GM21576 (cell line): ENCODE data around the gene NCAPD3.
A peak's percentile ranks its signal among the peaks of the same experiment; 100 is the strongest.
"Not testable (repeated sequence)": the region's sequence is repeated elsewhere in the genome, so short reads cannot be mapped to it uniquely, and the experiment has no call there.

Experiments
- ATAC-seq: cut with Tn5 transposase; IDR thresholded peaks from one replicate; pipeline ENCODE4 v1.9.1; 2021; ENCODE audit warnings: mild to moderate bottlenecking, moderate library complexity; ENCODE audit not compliant: unreplicated experiment

NCAPD3 gene

GRCh38 chr11:134223836-134224709 lies at the start of gene NCAPD3, which contains the start of gene VPS26B:
Gene NCAPD3 (minus strand): TSS chr11:134223967. CDS start chr11:134223926, 41 bp downstream.
Gene VPS26B (plus strand): TSS chr11:134224671. CDS start chr11:134225123, 452 bp downstream.
- peak; percentile 75 for ATAC-seq

- ATAC-seq = no peak
Observed at GRCh38 chr11:134273317-134273712, 49.5 kb upstream of the NCAPD3 start.

DNA sequence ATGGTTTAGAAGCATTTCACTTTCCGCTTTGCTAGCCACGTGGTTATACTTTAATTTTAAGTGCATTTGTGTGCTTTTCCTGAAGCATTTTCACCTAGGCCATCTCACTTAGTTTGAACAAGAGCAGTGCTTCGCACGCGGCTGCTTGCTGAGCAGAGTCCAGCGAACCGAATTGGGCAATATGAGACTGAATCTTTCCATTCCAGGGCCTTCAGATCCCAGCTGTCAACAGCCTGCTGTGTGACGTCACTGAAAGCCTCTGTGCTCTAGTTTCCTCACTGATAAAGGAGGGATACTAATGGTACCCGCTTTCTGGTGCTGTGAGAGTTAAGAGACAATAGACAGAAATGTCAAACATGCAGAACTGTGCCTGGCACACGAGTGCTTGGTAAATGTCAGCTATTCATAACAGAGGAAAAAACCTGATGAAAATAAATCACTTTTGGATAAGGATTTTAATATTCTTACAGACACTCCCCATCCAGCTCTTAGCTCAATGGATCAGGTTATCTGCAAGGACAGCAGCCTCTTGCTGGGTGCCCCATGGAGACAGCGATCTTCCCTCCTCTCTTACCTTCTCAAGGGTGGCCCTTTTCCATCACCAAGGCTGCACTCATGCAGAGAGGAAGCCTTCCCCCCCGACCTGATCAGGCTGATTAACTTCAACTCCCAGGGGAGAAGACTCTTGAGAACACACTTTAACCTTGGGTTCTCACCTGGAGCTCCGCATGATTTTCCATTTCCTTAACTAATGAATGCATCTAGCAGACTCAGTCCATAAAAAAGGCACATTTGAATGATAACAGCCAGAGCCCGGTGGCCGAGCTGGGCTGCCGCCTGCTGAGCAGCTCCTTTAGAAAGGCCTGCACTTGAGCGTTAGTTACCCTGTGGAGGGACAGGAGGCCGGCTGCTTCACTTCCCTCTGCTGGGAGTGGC lies 48.9 kb upstream of the NCAPD3 start:
- ATAC-seq = no peak

DNA sequence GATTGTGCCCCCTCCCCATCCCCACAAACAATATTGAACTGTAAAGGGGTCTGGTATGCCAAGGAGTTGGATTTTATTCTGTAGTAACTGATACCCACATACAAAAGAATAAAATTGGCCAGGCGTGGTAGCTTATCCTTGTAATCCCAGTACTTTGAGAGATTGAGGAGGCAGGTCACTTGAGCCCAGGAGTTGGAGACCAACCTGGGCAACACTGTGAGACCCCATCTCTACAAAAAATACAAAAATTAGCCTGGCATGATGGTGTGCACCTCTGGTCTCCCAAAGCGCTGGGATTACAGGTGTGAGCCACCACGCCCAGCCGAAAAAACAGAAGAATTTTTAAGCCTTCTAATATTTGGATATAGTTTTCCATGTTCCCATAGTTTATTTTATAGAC lies 48.2 kb upstream of the NCAPD3 start:
- ATAC-seq = no peak

GRCh38 chr11:134270250-134270714 lies 46.5 kb upstream of the NCAPD3 start:
- no peak for ATAC-seq

- no peak for ATAC-seq
Observed at GRCh38 chr11:134267966-134268365, 44.2 kb upstream of the NCAPD3 start.

GRCh38 chr11:134267461-134267860 lies 43.7 kb upstream of the NCAPD3 start:
- no peak for ATAC-seq

GRCh38 chr11:134266841-134267251 lies 43.1 kb upstream of the NCAPD3 start:
- no peak for ATAC-seq

- no peak for ATAC-seq
Observed at GRCh38 chr11:134266440-134266839, 42.7 kb upstream of the NCAPD3 start.

DNA sequence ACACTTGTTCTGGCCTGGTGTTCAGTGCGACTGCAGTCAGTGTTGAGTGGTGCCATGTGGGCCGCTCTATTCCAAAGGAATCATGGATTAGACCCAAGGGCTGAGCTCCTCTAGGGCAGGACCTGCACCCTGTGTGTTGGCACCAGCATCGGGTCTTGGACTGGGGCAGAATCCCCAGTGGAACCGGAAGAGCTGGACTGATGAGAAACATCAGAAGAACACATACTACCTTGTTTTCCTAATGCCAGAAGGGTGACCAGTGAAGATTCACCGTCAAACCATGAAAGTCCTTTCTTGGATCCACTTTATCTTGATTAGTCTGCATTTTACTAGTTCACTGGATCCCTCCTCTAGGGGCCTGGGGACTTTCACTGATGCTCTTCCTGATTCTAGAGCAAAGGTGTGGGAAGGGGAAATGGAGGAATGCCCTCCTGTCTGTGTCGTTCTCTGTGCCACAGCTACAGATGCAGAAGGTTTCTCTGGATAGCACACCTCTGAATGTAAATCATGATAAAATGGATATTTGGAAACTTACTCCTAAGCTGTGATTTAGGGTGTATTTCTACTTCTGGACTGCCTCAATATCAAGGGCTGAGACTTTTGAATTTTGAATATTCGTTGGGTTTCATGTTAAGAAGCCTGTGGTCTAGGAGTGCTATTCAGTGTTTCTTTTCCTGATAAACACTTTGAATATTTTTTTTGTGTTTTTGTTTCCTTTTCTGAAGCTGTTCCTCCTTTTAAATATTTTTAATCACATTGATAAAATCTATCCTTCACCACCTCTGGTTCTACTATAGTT lies 41.4 kb upstream of the NCAPD3 start:
- no peak for ATAC-seq

GRCh38 chr11:134261626-134262488 lies 38.1 kb upstream of the NCAPD3 start:
- ATAC-seq = no peak

DNA sequence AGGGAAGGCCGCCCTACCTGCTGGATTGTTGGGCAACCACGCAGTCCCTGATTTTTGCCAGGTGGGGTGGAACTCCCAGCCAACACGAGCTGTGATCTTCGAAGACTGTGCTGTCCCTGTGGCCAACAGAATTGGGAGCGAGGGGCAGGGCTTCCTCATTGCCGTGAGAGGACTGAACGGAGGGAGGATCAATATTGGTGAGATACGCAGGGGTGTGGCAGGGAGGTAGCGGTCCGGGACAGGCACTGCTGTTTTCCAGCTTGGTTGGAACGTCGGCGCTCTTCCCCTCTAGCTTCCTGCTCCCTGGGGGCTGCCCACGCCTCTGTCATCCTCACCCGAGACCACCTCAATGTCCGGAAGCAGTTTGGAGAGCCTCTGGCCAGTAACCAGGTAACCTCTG lies 37.2 kb upstream of the NCAPD3 start:
- no peak for ATAC-seq

GRCh38 chr11:134260503-134260902 lies 36.7 kb upstream of the NCAPD3 start:
- no peak for ATAC-seq

DNA sequence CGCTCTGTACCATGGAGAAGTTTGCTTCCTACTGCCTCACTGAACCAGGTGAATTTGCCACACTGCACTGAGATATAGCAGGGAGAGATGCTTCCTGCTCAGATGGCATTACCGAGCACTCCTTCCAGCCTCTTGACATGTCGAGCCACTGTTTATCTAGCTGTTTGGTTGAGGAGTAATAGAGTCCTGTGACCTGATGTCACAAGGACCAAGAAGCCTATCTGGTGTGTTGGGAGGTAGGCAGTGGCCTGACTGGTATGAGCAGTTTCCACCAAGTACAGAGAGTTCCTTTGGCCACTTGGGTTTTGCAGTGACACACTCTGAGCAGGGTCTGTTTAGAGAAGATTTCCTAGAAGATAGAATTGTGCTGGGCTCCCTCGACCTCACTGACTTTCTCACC lies 34.8 kb upstream of the NCAPD3 start:
- no peak for ATAC-seq

DNA sequence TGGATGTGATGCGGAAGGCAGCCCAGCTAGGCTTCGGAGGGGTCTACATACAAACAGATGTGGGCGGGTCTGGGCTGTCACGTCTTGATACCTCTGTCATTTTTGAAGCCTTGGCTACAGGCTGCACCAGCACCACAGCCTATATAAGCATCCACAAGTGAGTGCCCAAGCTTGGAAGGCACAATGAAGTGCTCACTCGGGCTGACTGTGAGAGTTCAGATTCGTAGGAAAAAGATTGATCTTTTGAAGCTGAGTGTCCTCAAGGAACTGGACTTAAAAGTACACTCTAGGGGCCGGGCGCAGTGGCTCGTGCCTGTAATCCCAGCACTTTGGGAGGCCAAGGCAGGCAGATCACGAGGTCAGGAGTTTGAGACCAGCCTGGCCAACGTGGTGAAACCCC lies 33.3 kb upstream of the NCAPD3 start:
- no peak for ATAC-seq

GRCh38 chr11:134255184-134255561 lies 31.4 kb upstream of the NCAPD3 start:
- ATAC-seq = not testable (repeated sequence)

DNA sequence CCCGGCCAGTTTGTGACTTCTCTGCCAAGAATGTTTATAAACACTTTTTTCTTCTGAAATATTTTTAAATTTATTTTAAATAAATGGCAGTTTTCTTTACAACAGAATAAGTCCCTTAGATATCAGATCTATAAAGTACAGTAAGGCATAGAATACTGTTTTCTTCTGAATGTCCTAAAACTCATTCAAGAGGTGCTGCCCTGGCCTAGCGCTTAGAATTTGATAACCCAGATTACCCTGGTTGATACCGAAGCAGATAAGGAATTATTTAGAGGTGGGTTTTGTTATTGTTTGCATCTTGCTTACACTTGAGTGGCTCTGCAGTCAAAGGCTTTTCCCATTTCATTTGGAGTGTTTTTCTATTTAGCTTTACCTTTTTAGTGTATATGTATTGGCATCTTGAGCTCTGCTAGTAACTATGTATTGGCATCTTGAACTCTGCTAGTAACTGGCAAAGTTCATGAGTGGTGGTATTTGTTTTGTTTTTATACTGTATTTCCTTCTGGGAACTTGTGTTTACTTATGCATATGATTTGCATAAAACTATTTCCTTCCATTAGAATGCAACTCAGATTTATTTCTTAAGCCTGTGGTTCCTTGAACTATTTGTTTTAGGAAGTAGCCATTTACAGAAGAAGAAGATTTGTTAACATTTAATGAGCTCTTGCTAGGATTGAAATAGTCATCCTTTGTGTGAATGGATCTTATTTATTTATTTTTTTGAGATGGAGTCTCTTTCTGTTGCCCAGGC lies 30.8 kb upstream of the NCAPD3 start:
- ATAC-seq = no peak

DNA sequence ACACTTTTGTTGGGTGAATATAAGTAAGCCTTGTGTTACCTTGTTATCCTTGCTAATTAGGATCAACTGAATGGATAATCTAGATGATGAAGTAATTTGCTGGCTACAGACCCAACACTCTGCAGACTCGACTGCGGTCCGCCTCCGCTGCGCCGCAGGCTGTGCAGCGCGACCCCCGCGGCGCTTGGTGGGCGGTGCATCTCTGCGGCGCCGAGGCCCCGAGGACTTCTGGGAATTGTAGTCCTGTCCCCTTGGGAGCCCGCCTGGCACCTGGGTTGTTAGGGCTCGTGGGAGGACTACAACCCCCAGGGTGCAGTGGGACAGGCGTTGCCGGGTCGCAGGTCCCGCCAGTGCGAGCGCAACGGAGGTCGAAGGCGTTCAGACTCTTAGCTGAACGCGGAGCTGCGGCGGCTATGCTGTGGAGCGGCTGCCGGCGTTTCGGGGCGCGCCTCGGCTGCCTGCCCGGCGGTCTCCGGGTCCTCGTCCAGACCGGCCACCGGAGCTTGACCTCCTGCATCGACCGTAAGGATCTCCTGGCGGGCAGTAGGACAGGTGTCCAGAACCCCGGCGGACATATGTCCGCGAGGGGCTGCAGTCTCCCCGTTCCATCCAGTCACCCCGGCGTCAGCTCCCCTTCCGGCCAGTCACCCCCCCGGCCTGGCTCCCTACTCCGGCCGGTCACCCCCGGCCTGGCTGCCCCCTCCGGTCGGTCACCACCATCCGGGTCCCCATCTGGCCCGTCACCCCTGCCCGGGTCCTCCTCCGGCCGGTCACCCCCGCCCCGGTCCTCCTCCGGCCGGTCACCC lies 29.6 kb upstream of the NCAPD3 start, which contains the start of the genes ACAD8 and THYN1:
Gene ACAD8, plus strand, starts transcription at position 381 of the 806 bp plus-strand sequence. Its CDS starts 33 bp downstream, at position 414.
Gene THYN1, minus strand, starts transcription at position 165 of the 806 bp plus-strand sequence. CDS start 470 bp downstream, outside the sequence.
- ATAC-seq = peak; percentile 99
